Loucy (cell line): ENCODE results near the gene TUBGCP3.

Experiments
- H2AFZ ChIP-seq: fragments of 200-600 bp; sonication (generic); 2 replicates; pipeline ENCODE4 v1.6.0; 2016; ENCODE audit warnings: antibody characterized with exemption, mild to moderate bottlenecking, low read length, moderate library complexity
- H3F3A ChIP-seq: fragments of 200-600 bp; 2 replicates; pipeline ENCODE4 v1.6.0; 2016; ENCODE audit warnings: antibody characterized with exemption, low read depth, mild to moderate bottlenecking
- H3K27me3 ChIP-seq: fragments of 200-600 bp; sonication (generic); 2 replicates; pipeline ENCODE4 v1.6.1; 2014; ENCODE audit warnings: low read length, mild to moderate bottlenecking; ENCODE audit not compliant: insufficient read depth, poor library complexity, severe bottlenecking
- H3K36me3 ChIP-seq: fragments of 200-600 bp; sonication (generic); 2 replicates; pipeline ENCODE4 v1.6.1; 2016; ENCODE audit warnings: low read length; ENCODE audit not compliant: insufficient read depth
- H3K4me1 ChIP-seq: fragments of 200-600 bp; sonication (generic); 2 replicates; pipeline ENCODE4 v1.5.1; 2014; ENCODE audit warnings: low read length, mild to moderate bottlenecking; ENCODE audit not compliant: insufficient read depth, poor library complexity, severe bottlenecking
- H3K4me2 ChIP-seq: fragments of 200-600 bp; sonication (generic); 2 replicates; pipeline ENCODE4 v1.6.0; 2014; ENCODE audit warnings: antibody characterized with exemption, low read length, low read depth, mild to moderate bottlenecking; ENCODE audit not compliant: poor library complexity, severe bottlenecking
- H3K4me3 ChIP-seq: fragments of 200-600 bp; sonication (generic); 2 replicates; pipeline ENCODE4 v1.5.1; 2014; ENCODE audit warnings: low read length, mild to moderate bottlenecking, mixed read lengths; ENCODE audit not compliant: poor library complexity, severe bottlenecking
- H3K79me2 ChIP-seq: fragments of 200-600 bp; sonication (generic); 2 replicates; pipeline ENCODE4 v1.6.1; 2014; ENCODE audit warnings: low read length; ENCODE audit not compliant: insufficient read depth
- H3K9ac ChIP-seq: fragments of 200-600 bp; sonication (generic); 2 replicates; pipeline ENCODE4 v1.6.0; 2014; ENCODE audit warnings: mild to moderate bottlenecking, low read depth, low read length, moderate library complexity; ENCODE audit not compliant: poor library complexity, severe bottlenecking
- H3K9me2 ChIP-seq: fragments of 200-600 bp; sonication (generic); replicated peaks from 2 replicates; pipeline ENCODE4 v1.6.1; 2016; ENCODE audit warnings: low read depth, low read length, mixed read lengths
- H3K9me3 ChIP-seq: fragments of 200-600 bp; sonication (generic); 2 replicates; pipeline ENCODE4 v1.6.1; 2014; ENCODE audit warnings: mild to moderate bottlenecking, antibody characterized with exemption, low read length, low read depth; ENCODE audit not compliant: insufficient read depth
- H4K20me1 ChIP-seq: fragments of 200-600 bp; sonication (generic); 2 replicates; pipeline ENCODE4 v1.6.0; 2014; ENCODE audit warnings: antibody characterized with exemption, low read length, mild to moderate bottlenecking; ENCODE audit not compliant: insufficient read depth, poor library complexity, severe bottlenecking
- EZH2phosphoT487 ChIP-seq: fragments of 200-600 bp; IDR thresholded peaks from 2 replicates; pipeline ENCODE4 v1.6.1; 2018; ENCODE audit warnings: antibody characterized with exemption, mild to moderate bottlenecking, moderate library complexity, borderline replicate concordance
- TF ChIP-seq, protein P1 (sequence below): fragments of 200-600 bp; sonication (generic); conservative IDR thresholded peaks from 2 replicates; pipeline ENCODE4 v1.5.1; 2014; ENCODE audit warnings: mild to moderate bottlenecking, antibody characterized with exemption, low read length

TUBGCP3 gene

DNA sequence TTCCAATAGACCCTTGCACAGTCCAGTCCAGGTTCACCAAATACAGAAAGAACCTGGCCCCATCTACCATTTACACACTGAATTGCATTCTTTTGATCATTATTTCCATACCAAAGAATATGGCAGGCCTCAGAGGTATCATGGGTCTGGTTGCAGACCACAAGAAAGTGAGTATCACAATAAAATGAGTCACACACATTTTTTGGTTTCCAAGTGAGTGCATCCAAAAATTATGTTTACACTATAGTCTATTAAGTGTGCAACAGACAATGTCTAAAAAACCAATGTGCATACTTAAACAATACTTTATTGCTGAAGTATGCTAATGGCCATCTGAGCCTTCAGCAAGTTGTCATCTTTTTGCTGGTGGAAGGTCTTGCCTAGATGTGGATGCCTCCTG, 106.5 kb downstream of the TUBGCP3 start:
- H3K4me2 ChIP-seq: no peak overlapping the region
- no peaks in the 10 kb centered on the region for H3K4me1 ChIP-seq
- peaks cover 6% of the 10 kb centered on the region; the same call in 1 of the 2 replicates for H3K36me3 ChIP-seq
- no peak for TF ChIP-seq EZH2phosphoT487
- TF ChIP-seq, protein P1, sequence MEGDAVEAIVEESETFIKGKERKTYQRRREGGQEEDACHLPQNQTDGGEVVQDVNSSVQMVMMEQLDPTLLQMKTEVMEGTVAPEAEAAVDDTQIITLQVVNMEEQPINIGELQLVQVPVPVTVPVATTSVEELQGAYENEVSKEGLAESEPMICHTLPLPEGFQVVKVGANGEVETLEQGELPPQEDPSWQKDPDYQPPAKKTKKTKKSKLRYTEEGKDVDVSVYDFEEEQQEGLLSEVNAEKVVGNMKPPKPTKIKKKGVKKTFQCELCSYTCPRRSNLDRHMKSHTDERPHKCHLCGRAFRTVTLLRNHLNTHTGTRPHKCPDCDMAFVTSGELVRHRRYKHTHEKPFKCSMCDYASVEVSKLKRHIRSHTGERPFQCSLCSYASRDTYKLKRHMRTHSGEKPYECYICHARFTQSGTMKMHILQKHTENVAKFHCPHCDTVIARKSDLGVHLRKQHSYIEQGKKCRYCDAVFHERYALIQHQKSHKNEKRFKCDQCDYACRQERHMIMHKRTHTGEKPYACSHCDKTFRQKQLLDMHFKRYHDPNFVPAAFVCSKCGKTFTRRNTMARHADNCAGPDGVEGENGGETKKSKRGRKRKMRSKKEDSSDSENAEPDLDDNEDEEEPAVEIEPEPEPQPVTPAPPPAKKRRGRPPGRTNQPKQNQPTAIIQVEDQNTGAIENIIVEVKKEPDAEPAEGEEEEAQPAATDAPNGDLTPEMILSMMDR: no peak
- no peaks in the 10 kb centered on the region for H3K79me2 ChIP-seq
- no peaks in the 10 kb centered on the region for H3K9me2 ChIP-seq
- no peaks in the 10 kb centered on the region for H3K27me3 ChIP-seq
- no peaks in the 10 kb centered on the region for H4K20me1 ChIP-seq
- H2AFZ ChIP-seq: no peak overlapping the region
- H3F3A ChIP-seq: no peaks in the 10 kb centered on the region
- no peak overlapping the region for H3K4me3 ChIP-seq
- no peaks in the 10 kb centered on the region for H3K9me3 ChIP-seq
- no peak overlapping the region for H3K9ac ChIP-seq

DNA sequence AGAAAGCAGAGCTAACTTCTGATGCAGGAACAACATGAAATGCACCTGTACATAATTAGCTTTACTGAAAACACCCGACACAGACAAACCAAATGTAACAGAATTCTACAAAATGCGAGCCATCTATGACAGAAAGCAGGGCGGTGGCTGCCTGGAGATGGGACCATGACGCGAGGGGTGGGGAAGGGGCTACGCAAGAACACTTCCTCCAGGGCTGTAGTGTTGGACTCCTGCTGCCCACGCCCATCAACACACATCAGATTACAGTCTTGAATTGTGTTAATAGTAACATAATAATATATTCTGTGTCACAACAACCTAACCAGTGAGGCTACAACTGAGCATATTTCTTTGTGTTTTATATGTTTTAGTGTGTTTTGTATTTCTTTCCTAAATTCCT, 108.6 kb downstream of the TUBGCP3 start:
- no peak overlapping the region for H3K4me3 ChIP-seq
- no peaks in the 10 kb centered on the region for H3K9me3 ChIP-seq
- H3K36me3 ChIP-seq: no peaks in the 10 kb centered on the region; the same call in 1 of the 2 replicates
- no peaks in the 10 kb centered on the region for H3K9me2 ChIP-seq
- no peaks in the 10 kb centered on the region for H3K4me1 ChIP-seq
- H3K4me2 ChIP-seq: no peak overlapping the region
- H3K79me2 ChIP-seq: no peaks in the 10 kb centered on the region
- no peaks in the 10 kb centered on the region for H4K20me1 ChIP-seq
- TF ChIP-seq, protein P1: no peak
- TF ChIP-seq EZH2phosphoT487: no peak
- H3F3A ChIP-seq: no peaks in the 10 kb centered on the region
- no peaks in the 10 kb centered on the region for H3K27me3 ChIP-seq
- H2AFZ ChIP-seq: no peak overlapping the region
- H3K9ac ChIP-seq: no peak overlapping the region

DNA sequence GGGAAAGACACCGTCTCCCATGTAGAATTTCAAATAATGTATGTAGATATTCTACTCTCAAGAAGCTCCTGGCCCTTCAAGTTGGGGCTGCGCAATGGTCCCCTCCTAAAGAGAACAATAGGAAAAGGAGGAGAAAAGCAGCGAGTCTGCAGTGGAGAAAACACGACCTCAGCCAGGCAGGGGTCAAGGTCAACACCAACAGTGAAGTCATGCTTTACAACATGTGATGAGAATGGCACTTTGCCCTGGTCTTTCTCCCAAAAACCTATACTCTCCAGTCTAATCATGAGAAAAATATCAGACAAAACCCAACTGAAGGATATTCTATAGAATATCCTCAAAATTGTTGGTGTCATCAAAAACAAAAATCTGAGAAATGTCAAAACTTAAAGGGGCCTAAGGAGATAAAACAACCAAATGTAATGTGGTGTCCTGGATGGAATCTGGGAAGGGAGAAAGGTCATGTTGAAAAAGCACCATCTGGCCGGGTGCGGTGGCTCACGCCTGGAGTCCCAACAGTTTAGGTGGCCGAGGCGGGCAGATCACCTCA, 110.8 kb downstream of the TUBGCP3 start:
- Histone ChIP-seq H3K27me3 (no peaks in the 10 kb centered on the region), H3K4me1 (no peaks in the 10 kb centered on the region), H3K36me3 (no peaks in the 10 kb centered on the region), H3K9ac (no peak overlapping the region), H3K4me2 (no peak overlapping the region), H2AFZ (no peak overlapping the region), H3K79me2 (no peaks in the 10 kb centered on the region), H3K4me3 (no peak overlapping the region), H4K20me1 (no peaks in the 10 kb centered on the region), H3F3A (no peaks in the 10 kb centered on the region), H3K9me2 (no peaks in the 10 kb centered on the region), H3K9me3 (no peaks in the 10 kb centered on the region)
- TF ChIP-seq, protein P1: no peak
- TF ChIP-seq EZH2phosphoT487: no peak
